ENCODE data around the gene UBE2E2. TPM values are rescaled to one million over a fixed set of nuclear protein-coding genes. Genes with fewer than 3 reads are reported as not detected.

UBE2E2 gene
- total and polyA plus RNA-seq, 2 donors (not counting 1 experiment from before 2014, with no cell fraction given), result 16.0 to 45.0 TPM

DNA sequence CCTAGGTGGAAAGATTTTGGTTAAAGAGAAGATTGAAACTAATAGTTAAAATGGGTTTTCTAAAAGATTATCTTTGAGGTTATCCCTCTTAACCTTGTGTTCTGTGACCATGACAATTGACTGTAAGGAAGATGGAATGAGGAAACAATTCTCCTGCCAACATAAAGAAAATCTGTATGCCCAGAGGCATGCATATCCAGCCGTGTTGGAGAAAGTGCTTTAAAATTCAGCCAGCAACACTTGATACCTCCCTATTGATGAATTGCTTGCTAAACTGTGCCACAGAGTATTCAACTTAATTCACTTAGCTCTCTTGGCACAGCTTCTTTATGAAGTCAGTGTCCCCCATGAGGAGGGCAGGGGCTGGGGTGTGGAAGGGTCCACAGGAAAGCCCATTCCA is 203.5 kb downstream of the UBE2E2 start:
- ChIA-PET CTCF (interaction anchor here (1.0 kb wide), 1 partner anchor 16 kb away, joined by 3 read pairs; no protein-coding TSS in a partner anchor), POLR2A (no interaction called here)
- Histone ChIP-seq H3K79me2 (ENCODE audit: control insufficient read depth, insufficient read depth, low read length) (peaks cover 79% of the 10 kb centered on the region), H4K20me1 (ENCODE audit: control insufficient read depth, insufficient read depth, low read length, poor library complexity, severe bottlenecking) (peaks cover 33% of the 10 kb centered on the region), H3K4me3 (ENCODE audit: control extremely low read depth in 1 of 5, extremely low read depth in 1 of 5, insufficient read depth in 1 of 5, low read depth in 2 of 5, low read length in 4 of 5) (no peak overlapping the region), H3K27me3 (replicated peaks in 1 of 4; ENCODE audit: control extremely low read depth in 1 of 4, control insufficient read depth in 3 of 4, insufficient read depth in 4 of 4, low read length in 3 of 4) (no peaks in the 10 kb centered on the region), H3K4me1 (ENCODE audit: control insufficient read depth in 2 of 2, insufficient read depth in 2 of 2, low read length in 2 of 2) (peaks cover 25 to 37% of the 10 kb centered on the region in 2 donors), H3K4me2 (replicated peaks; ENCODE audit: low read depth, low read length, poor library complexity, severe bottlenecking) (no peak overlapping the region), H3K27ac (ENCODE audit: low read length in 2 of 2) (no peak overlapping the region), H3K9ac (ENCODE audit: low read length) (no peak overlapping the region), H2AFZ (ENCODE audit: insufficient read depth, low read depth, low read length, poor library complexity, severe bottlenecking) (no peak overlapping the region), H3K9me3 (ENCODE audit: control extremely low read depth in 1 of 3, control insufficient read depth in 2 of 3, insufficient read depth in 1 of 3, low read length in 2 of 3) (no peaks in the 10 kb centered on the region), H3K36me3 (replicated peaks in 1 of 2; ENCODE audit: control extremely low read depth in 1 of 2, control insufficient read depth in 1 of 2, extremely low read depth in 1 of 2, insufficient read depth in 2 of 2, low read length in 1 of 2) (no peaks in the 10 kb centered on the region)
- Mint-ChIP-seq H3K27ac (no peak overlapping the region), H3K9me3 (ENCODE audit: insufficient read depth) (no peaks in the 10 kb centered on the region), H3K27me3 (no peaks in the 10 kb centered on the region), H3K4me1 (peaks cover 61% of the 10 kb centered on the region), H3K4me3 (no peak overlapping the region)
- ATAC-seq (ENCODE audit: low read depth), result no peak
- DNase-seq, result no peak
- TF ChIP-seq EZH2 (IDR thresholded peaks at IDR 0.05; ENCODE audit: borderline replicate concordance, insufficient read depth, low read depth, low read length, poor library complexity, severe bottlenecking), result no peak
- TF ChIP-seq, protein P1, sequence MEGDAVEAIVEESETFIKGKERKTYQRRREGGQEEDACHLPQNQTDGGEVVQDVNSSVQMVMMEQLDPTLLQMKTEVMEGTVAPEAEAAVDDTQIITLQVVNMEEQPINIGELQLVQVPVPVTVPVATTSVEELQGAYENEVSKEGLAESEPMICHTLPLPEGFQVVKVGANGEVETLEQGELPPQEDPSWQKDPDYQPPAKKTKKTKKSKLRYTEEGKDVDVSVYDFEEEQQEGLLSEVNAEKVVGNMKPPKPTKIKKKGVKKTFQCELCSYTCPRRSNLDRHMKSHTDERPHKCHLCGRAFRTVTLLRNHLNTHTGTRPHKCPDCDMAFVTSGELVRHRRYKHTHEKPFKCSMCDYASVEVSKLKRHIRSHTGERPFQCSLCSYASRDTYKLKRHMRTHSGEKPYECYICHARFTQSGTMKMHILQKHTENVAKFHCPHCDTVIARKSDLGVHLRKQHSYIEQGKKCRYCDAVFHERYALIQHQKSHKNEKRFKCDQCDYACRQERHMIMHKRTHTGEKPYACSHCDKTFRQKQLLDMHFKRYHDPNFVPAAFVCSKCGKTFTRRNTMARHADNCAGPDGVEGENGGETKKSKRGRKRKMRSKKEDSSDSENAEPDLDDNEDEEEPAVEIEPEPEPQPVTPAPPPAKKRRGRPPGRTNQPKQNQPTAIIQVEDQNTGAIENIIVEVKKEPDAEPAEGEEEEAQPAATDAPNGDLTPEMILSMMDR (IDR thresholded peaks at IDR 0.05), result no peak
- intact Hi-C loops (cut with micrococcal nuclease), result loop anchor here (10.0 kb wide), 1 partner anchor 202 kb away; the partner anchor contains the start of gene UBE2E2
- no CpG with 5 or more reads among the region's 1 CpG for WGBS (ENCODE audit: insufficient coverage)

DNA sequence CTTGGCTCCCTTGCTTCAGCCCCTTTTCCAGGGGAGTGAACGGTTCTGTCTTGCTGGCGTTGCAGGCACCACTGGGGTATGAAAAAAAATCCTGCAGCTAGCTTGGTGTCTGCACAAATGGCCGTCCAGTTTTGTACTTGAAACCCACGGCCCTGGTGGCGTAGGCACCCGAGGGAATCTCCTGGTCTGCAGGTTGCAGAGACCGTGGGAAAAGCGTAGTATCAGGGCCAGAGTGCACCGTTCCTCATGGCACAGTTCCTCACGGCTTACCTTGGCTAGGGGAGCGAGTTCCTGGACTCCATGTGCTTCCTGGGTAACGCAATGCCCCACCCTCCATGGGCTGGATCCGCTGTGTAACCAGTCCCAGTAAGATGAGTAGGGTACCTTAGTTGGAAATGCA is 214.9 kb downstream of the UBE2E2 start:
- Histone ChIP-seq H3K9ac (ENCODE audit: low read length) (no peak overlapping the region), H4K20me1 (ENCODE audit: control insufficient read depth, insufficient read depth, low read length, poor library complexity, severe bottlenecking) (peaks cover 52% of the 10 kb centered on the region), H3K4me1 (ENCODE audit: control insufficient read depth in 2 of 2, insufficient read depth in 2 of 2, low read length in 2 of 2) (peaks cover 18 to 22% of the 10 kb centered on the region in 2 donors), H3K9me3 (ENCODE audit: control extremely low read depth in 1 of 3, control insufficient read depth in 2 of 3, insufficient read depth in 1 of 3, low read length in 2 of 3) (peaks cover 0 to 10% (median 0%) of the 10 kb centered on the region in 3 donors), H3K4me2 (replicated peaks; ENCODE audit: low read depth, low read length, poor library complexity, severe bottlenecking) (no peak overlapping the region), H3K4me3 (ENCODE audit: control extremely low read depth in 1 of 5, extremely low read depth in 1 of 5, insufficient read depth in 1 of 5, low read depth in 2 of 5, low read length in 4 of 5) (no peak overlapping the region), H2AFZ (ENCODE audit: insufficient read depth, low read depth, low read length, poor library complexity, severe bottlenecking) (no peak overlapping the region), H3K27ac (ENCODE audit: low read length in 2 of 2) (no peak overlapping the region), H3K79me2 (ENCODE audit: control insufficient read depth, insufficient read depth, low read length) (peaks cover 74% of the 10 kb centered on the region), H3K27me3 (replicated peaks in 1 of 4; ENCODE audit: control extremely low read depth in 1 of 4, control insufficient read depth in 3 of 4, insufficient read depth in 4 of 4, low read length in 3 of 4) (no peaks in the 10 kb centered on the region), H3K36me3 (replicated peaks in 1 of 2; ENCODE audit: control extremely low read depth in 1 of 2, control insufficient read depth in 1 of 2, extremely low read depth in 1 of 2, insufficient read depth in 2 of 2, low read length in 1 of 2) (no peaks in the 10 kb centered on the region)
- 99% methylated on average over 12 of the region's 13 CpGs for WGBS (ENCODE audit: insufficient coverage)
- ChIA-PET CTCF (interaction anchor here (1.2 kb wide), 1 partner anchor 25 kb away, joined by 3 read pairs; no protein-coding TSS in a partner anchor), POLR2A (no interaction called here)
- ATAC-seq (ENCODE audit: low read depth) (no peak), DNase-seq (no peak)
- H3K4me1 Mint-ChIP-seq, result peaks cover 47% of the 10 kb centered on the region
- H3K9me3 Mint-ChIP-seq (ENCODE audit: insufficient read depth), result no peaks in the 10 kb centered on the region
- TF ChIP-seq EZH2 (IDR thresholded peaks at IDR 0.05; ENCODE audit: borderline replicate concordance, insufficient read depth, low read depth, low read length, poor library complexity, severe bottlenecking), result no peak
- TF ChIP-seq, protein P1 (IDR thresholded peaks at IDR 0.05), result no peak
- H3K27ac Mint-ChIP-seq, result no peak overlapping the region
- no peaks in the 10 kb centered on the region for H3K27me3 Mint-ChIP-seq
- H3K4me3 Mint-ChIP-seq, result no peak overlapping the region
- intact Hi-C loops (cut with micrococcal nuclease), result no loop called here

All from B cell (primary cell).